ENCODE results near the gene HOXD10.

DNA sequence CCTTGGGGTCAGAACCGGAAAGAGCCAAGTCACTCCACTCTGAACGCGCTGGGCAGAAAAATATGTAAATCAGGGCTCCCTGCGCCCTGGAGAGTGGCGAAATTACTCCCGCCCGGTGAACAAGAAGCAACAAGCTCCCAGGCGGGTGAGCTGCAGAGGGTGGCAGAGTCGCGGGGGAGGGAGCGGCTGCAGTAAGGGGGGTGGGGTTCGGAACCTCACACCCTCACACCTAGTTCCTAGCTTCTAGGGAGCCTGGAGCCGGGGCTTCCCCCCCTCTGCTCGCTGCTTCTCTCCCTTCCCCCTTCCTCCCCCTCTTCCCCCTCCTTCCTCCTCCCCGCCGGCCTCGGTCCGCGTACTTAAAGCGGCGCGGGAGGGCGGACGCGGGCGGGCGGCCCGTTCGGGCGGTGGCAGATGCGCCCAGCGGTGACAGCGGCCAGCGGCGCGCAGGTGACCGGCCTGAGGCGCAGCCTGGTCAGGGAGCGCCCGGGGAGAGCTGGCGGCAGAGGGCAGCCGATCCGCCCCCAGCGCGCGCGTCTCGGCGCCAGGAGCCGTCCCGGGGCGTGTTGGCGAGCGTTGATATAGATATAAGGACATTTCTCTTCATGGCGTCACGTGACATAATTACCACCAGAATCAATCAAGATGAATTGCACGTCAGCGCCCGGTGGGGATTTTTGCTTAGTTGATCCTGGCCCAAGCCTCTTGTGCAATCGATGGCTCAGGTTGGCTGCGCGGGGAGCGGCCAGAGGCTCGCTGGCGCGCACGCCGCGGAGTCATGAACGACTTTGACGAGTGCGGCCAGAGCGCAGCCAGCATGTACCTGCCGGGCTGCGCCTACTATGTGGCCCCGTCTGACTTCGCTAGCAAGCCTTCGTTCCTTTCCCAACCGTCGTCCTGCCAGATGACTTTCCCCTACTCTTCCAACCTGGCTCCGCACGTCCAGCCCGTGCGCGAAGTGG is 9.7 kb upstream of the HOXD10 start, which contains the start of gene HOXD11:
- TF ChIP-seq, protein P1, sequence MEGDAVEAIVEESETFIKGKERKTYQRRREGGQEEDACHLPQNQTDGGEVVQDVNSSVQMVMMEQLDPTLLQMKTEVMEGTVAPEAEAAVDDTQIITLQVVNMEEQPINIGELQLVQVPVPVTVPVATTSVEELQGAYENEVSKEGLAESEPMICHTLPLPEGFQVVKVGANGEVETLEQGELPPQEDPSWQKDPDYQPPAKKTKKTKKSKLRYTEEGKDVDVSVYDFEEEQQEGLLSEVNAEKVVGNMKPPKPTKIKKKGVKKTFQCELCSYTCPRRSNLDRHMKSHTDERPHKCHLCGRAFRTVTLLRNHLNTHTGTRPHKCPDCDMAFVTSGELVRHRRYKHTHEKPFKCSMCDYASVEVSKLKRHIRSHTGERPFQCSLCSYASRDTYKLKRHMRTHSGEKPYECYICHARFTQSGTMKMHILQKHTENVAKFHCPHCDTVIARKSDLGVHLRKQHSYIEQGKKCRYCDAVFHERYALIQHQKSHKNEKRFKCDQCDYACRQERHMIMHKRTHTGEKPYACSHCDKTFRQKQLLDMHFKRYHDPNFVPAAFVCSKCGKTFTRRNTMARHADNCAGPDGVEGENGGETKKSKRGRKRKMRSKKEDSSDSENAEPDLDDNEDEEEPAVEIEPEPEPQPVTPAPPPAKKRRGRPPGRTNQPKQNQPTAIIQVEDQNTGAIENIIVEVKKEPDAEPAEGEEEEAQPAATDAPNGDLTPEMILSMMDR (conservative IDR thresholded peaks at IDR 0.05; ENCODE audit: low read depth in 2 of 2): no peak
- TF ChIP-seq, protein P2, sequence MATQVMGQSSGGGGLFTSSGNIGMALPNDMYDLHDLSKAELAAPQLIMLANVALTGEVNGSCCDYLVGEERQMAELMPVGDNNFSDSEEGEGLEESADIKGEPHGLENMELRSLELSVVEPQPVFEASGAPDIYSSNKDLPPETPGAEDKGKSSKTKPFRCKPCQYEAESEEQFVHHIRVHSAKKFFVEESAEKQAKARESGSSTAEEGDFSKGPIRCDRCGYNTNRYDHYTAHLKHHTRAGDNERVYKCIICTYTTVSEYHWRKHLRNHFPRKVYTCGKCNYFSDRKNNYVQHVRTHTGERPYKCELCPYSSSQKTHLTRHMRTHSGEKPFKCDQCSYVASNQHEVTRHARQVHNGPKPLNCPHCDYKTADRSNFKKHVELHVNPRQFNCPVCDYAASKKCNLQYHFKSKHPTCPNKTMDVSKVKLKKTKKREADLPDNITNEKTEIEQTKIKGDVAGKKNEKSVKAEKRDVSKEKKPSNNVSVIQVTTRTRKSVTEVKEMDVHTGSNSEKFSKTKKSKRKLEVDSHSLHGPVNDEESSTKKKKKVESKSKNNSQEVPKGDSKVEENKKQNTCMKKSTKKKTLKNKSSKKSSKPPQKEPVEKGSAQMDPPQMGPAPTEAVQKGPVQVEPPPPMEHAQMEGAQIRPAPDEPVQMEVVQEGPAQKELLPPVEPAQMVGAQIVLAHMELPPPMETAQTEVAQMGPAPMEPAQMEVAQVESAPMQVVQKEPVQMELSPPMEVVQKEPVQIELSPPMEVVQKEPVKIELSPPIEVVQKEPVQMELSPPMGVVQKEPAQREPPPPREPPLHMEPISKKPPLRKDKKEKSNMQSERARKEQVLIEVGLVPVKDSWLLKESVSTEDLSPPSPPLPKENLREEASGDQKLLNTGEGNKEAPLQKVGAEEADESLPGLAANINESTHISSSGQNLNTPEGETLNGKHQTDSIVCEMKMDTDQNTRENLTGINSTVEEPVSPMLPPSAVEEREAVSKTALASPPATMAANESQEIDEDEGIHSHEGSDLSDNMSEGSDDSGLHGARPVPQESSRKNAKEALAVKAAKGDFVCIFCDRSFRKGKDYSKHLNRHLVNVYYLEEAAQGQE (IDR thresholded peaks at IDR 0.05; ENCODE audit: unreplicated experiment): no peak
- TF ChIP-seq POLR2AphosphoS5 (IDR thresholded peaks at IDR 0.05; ENCODE audit: low read depth) (no peak), EZH2 (IDR thresholded peaks at IDR 0.05; ENCODE audit: low read depth, unreplicated experiment) (peak; percentile 95), CREB1 (CRISPR knock-in tag; IDR thresholded peaks at IDR 0.05; ENCODE audit: low read depth) (no peak), JUNB (IDR thresholded peaks at IDR 0.05; ENCODE audit: unreplicated experiment) (no peak), STAT1 (IDR thresholded peaks at IDR 0.05; ENCODE audit: unreplicated experiment) (no peak), EZH2phosphoT487 (IDR thresholded peaks at IDR 0.05; ENCODE audit: unreplicated experiment) (no peak)
- TF ChIP-seq, protein P3, sequence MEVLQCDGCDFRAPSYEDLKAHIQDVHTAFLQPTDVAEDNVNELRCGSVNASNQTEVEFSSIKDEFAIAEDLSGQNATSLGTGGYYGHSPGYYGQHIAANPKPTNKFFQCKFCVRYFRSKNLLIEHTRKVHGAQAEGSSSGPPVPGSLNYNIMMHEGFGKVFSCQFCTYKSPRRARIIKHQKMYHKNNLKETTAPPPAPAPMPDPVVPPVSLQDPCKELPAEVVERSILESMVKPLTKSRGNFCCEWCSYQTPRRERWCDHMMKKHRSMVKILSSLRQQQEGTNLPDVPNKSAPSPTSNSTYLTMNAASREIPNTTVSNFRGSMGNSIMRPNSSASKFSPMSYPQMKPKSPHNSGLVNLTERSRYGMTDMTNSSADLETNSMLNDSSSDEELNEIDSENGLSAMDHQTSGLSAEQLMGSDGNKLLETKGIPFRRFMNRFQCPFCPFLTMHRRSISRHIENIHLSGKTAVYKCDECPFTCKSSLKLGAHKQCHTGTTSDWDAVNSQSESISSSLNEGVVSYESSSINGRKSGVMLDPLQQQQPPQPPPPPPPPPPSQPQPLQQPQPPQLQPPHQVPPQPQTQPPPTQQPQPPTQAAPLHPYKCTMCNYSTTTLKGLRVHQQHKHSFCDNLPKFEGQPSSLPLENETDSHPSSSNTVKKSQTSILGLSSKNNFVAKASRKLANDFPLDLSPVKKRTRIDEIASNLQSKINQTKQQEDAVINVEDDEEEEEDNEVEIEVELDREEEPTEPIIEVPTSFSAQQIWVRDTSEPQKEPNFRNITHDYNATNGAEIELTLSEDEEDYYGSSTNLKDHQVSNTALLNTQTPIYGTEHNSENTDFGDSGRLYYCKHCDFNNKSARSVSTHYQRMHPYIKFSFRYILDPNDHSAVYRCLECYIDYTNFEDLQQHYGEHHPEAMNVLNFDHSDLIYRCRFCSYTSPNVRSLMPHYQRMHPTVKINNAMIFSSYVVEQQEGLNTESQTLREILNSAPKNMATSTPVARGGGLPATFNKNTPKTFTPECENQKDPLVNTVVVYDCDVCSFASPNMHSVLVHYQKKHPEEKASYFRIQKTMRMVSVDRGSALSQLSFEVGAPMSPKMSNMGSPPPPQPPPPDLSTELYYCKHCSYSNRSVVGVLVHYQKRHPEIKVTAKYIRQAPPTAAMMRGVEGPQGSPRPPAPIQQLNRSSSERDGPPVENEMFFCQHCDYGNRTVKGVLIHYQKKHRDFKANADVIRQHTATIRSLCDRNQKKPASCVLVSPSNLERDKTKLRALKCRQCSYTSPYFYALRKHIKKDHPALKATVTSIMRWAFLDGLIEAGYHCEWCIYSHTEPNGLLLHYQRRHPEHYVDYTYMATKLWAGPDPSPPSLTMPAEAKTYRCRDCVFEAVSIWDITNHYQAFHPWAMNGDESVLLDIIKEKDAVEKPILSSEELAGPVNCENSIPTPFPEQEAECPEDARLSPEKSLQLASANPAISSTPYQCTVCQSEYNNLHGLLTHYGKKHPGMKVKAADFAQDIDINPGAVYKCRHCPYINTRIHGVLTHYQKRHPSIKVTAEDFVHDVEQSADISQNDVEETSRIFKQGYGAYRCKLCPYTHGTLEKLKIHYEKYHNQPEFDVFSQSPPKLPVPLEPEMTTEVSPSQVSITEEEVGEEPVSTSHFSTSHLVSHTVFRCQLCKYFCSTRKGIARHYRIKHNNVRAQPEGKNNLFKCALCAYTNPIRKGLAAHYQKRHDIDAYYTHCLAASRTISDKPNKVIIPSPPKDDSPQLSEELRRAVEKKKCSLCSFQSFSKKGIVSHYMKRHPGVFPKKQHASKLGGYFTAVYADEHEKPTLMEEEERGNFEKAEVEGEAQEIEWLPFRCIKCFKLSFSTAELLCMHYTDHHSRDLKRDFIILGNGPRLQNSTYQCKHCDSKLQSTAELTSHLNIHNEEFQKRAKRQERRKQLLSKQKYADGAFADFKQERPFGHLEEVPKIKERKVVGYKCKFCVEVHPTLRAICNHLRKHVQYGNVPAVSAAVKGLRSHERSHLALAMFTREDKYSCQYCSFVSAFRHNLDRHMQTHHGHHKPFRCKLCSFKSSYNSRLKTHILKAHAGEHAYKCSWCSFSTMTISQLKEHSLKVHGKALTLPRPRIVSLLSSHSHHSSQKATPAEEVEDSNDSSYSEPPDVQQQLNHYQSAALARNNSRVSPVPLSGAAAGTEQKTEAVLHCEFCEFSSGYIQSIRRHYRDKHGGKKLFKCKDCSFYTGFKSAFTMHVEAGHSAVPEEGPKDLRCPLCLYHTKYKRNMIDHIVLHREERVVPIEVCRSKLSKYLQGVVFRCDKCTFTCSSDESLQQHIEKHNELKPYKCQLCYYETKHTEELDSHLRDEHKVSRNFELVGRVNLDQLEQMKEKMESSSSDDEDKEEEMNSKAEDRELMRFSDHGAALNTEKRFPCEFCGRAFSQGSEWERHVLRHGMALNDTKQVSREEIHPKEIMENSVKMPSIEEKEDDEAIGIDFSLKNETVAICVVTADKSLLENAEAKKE (CRISPR knock-in tag; IDR thresholded peaks at IDR 0.05): no peak

Measured in GM23338 (cell line).